AG04450 (cell line): ENCODE data around the gene APCDD1L. TPM values are rescaled to one million over a fixed set of nuclear protein-coding genes. Genes with fewer than 3 reads are reported as not detected.

ENCODE experiments used
- CTCF ChIA-PET: fragments of 300-600, 350-600 bp; formaldehyde crosslinking; extraction: SDS; loops from one replicate; lab custom pipeline; 2022; ENCODE audit warnings: antibody characterized with exemption, inconsistent platforms; lab: Charles Lee
- POLR2A ChIA-PET: fragments of 350-600 bp; formaldehyde crosslinking; extraction: SDS; loops from one replicate; lab custom pipeline; 2021; ENCODE audit warnings: antibody characterized with exemption, inconsistent platforms; lab: Yijun Ruan, JAX
- DNase-seq: peaks from one replicate; pipeline ENCODE4 v3.0.0-alpha.2; 2011; ENCODE audit warnings: low read depth, low spot score
- H3K27ac ChIP-seq: one replicate; pipeline ENCODE4 v1.5.1; 2012; ENCODE audit warnings: low read depth, low read length, control low read depth
- H3K27me3 ChIP-seq: one replicate; pipeline ENCODE4 v1.6.0; 2012; ENCODE audit warnings: low read length; ENCODE audit not compliant: control insufficient read depth, insufficient read depth
- H3K4me3 ChIP-seq: 2 replicates; pipeline ENCODE4 v1.5.1; 2011; ENCODE audit warnings: mild to moderate bottlenecking, low read depth, low read length, control low read depth
- H3K9me3 ChIP-seq: 2 replicates; pipeline ENCODE4 v1.5.1; 2012; ENCODE audit warnings: low read length; ENCODE audit not compliant: control insufficient read depth, insufficient read depth
- CTCF ChIP-seq: IDR thresholded peaks from 2 replicates; pipeline ENCODE4 v1.5.1; 2011; ENCODE audit warnings: low read depth, low read length, control low read depth, inconsistent platforms
- polyA plus RNA-seq: library from polyadenylated mRNA; depleted of rRNA; stranded (reverse); fragments of >200 nt; gene quantifications from 2 replicates; pipeline ENCODE4 v1.2.3, GENCODE V29; 2011

The APCDD1L gene
- polyA plus RNA-seq, 1 experiment: 8.6 TPM

GRCh38 chr20:58497076-58497641 lies 18.0 kb downstream of the APCDD1L start:
- ChIA-PET CTCF (interaction anchor here (0.5 kb wide), 1 partner anchor 14 kb away, joined by 3 read pairs; no protein-coding TSS in a partner anchor), POLR2A (no interaction called here)
- no peak for TF ChIP-seq CTCF
- Histone ChIP-seq H3K9me3 (peaks cover 5% of the 10 kb centered on the region; the same call in 1 of the 2 replicates), H3K27me3 (no peaks in the 10 kb centered on the region), H3K4me3 (no peak overlapping the region), H3K27ac (no peak overlapping the region)
- DNase-seq: no peak

- ChIA-PET POLR2A (no interaction called here), CTCF (no interaction called here)
- no peak for TF ChIP-seq CTCF
- no peak overlapping the region for H3K27ac ChIP-seq
- no peak for DNase-seq
- no peaks in the 10 kb centered on the region for H3K27me3 ChIP-seq
- H3K9me3 ChIP-seq: peaks cover under 1% of the 10 kb centered on the region; the same call in 1 of the 2 replicates
- H3K4me3 ChIP-seq: no peak overlapping the region
Measured at GRCh38 chr20:58496429-58496769, 18.8 kb downstream of the APCDD1L start.

- no peak for DNase-seq
- no peak overlapping the region for H3K4me3 ChIP-seq
- no peaks in the 10 kb centered on the region for H3K27me3 ChIP-seq
- no peak overlapping the region for H3K27ac ChIP-seq
- no peaks in the 10 kb centered on the region for H3K9me3 ChIP-seq
- TF ChIP-seq CTCF: no peak
- POLR2A ChIA-PET: no interaction called here
- CTCF ChIA-PET: no interaction called here
Measured at GRCh38 chr20:58495623-58496428, 19.4 kb downstream of the APCDD1L start.

- Histone ChIP-seq H3K9me3 (no peaks in the 10 kb centered on the region; the same call in 1 of the 2 replicates), H3K27ac (no peak overlapping the region), H3K27me3 (no peaks in the 10 kb centered on the region), H3K4me3 (no peak overlapping the region)
- no peak for DNase-seq
- no peak for TF ChIP-seq CTCF
- CTCF ChIA-PET: interaction anchor here (0.6 kb wide), 1 partner anchor 262 kb away, joined by 3 read pairs; no protein-coding TSS in a partner anchor
- POLR2A ChIA-PET: no interaction called here
Measured at GRCh38 chr20:58494923-58495622, 20.1 kb downstream of the APCDD1L start.
